Right lobe of liver (tissue), 6 donors: ENCODE measurements around the gene LYPD6B. TPM values are rescaled to one million over a fixed set of nuclear protein-coding genes. Genes with fewer than 3 reads are reported as not detected.

Experiments used
- ATAC-seq, 4 donors: fragments of 200-7000 bp; cut with Tn5 transposase; one replicate each; pipeline ENCODE4 v1.9.1; 2020; ENCODE audit warnings: mild to moderate bottlenecking in 4 of 4, moderate library complexity in 4 of 4
- DNase-seq, 3 donors: peaks; one replicate each; pipeline ENCODE4 v3.0.0-alpha.2; 2020
- H3K27ac ChIP-seq, 3 donors: fragments of 200-600 bp; one replicate each; pipeline ENCODE4 v1.8.0; 2022
- H3K27me3 ChIP-seq, 2 donors: fragments of 200-600 bp; one replicate each; pipeline ENCODE4 v1.8.0; 2022
- H3K36me3 ChIP-seq, 4 donors: fragments of 200-600 bp; sonication (generic) in 1 of 4; one replicate each; pipeline versions ENCODE4 v1.5.1 to v1.8.0; 2017 to 2022; ENCODE audit warnings: control low read depth in 1 of 4
- H3K4me1 ChIP-seq, 4 donors: fragments of 200-600 bp; sonication (generic) in 1 of 4; one replicate each; pipeline versions ENCODE4 v1.5.1 to v1.8.0; 2017 to 2022; ENCODE audit warnings: control low read depth in 1 of 4
- H3K4me3 ChIP-seq, 3 donors: fragments of 200-600 bp; one replicate each; pipeline ENCODE4 v1.8.0; 2022
- H3K9me3 ChIP-seq, 4 donors: fragments of 200-600 bp; sonication (generic) in 1 of 4; one replicate each; pipeline versions ENCODE4 v1.5.1 to v1.8.0; 2017 to 2022; ENCODE audit warnings: control low read depth in 1 of 4
- CTCF ChIP-seq, 4 donors: fragments of 200-600 bp in 3 of 4; fragments of 450-650 bp in 1 of 4; IDR thresholded peaks; one replicate each; pipeline versions ENCODE4 v1.5.1 to v1.8.0; 2016 to 2022; ENCODE audit warnings: antibody characterized with exemption in 4 of 4, mild to moderate bottlenecking in 2 of 4
- POLR2A ChIP-seq: fragments of 450-650 bp; IDR thresholded peaks from one replicate; pipeline ENCODE4 v1.6.1; 2017; ENCODE audit warnings: antibody characterized with exemption, mild to moderate bottlenecking
- WGBS: methylation state at CpG from one replicate; pipeline ENCODE4 v1.1.6; 2018; ENCODE audit warnings: low coverage, low lambda C conversion rate; ENCODE audit not compliant: insufficient coverage; ENCODE audit errors: missing lambda C conversion rate; 5-methylcytosine and 5-hydroxymethylcytosine counted together
- intact Hi-C, 2 donors: fragments of 100-400 bp; cut with DNase I; formaldehyde crosslinking; loops; one replicate each; pipeline versions ENCODE4 v1.11.2 to v1.14.1; 2022
- total RNA-seq, 6 experiments: library from RNA; depleted of rRNA in 2 of 6; stranded (reverse); fragments of >200 nt in 2 of 6; fragmentation: NEBNext Ultra II Directional in 3 of 6; extraction: Animal tissue kit (Norgen Biotek cat#: 25700) in 3 of 6; gene quantifications; one replicate each; pipeline versions ENCODE4 v1.1.0 to v1.2.4, GENCODE V29; 2016 to 2023
- donor health status: DM: no; HTN: yes; CAD: no.
- donor health status: DM: no; HTN: no; CAD: no.
- donor health status: DM: no; HTN: no; CAD: no.
- donor health status: DM: no; HTN: yes; CAD: no.
- donor health status: DM: no; HTN: yes; CAD: no.

The LYPD6B gene
- total RNA-seq, 6 experiments from 2014 or later, result 0.30 to 0.31 TPM; not detected in 4

- H3K9me3 ChIP-seq, result no peaks in the 10 kb centered on the region
- H3K36me3 ChIP-seq, result no peaks in the 10 kb centered on the region
- ATAC-seq, result no peak
- no peak for TF ChIP-seq CTCF (IDR thresholded peaks at IDR 0.05)
- no peak for TF ChIP-seq POLR2A
- no peak for DNase-seq
- H3K4me1 ChIP-seq, result no peaks in the 10 kb centered on the region
- no peaks in the 10 kb centered on the region for H3K27me3 ChIP-seq
- H3K4me3 ChIP-seq, result no peak overlapping the region
- no peak overlapping the region for H3K27ac ChIP-seq
- WGBS, result 85% methylated on average over 1 of the region's 1 CpG
- intact Hi-C loops, result loop anchor here in 1 of 2 donors (10.0 kb wide), 1 partner anchor 539 kb away; no protein-coding TSS in a partner anchor
Observed at GRCh38 chr2:149015501-149015900, 23.0 kb upstream of the LYPD6B start.

GRCh38 chr2:149015926-149016563 lies 22.5 kb upstream of the LYPD6B start:
- TF ChIP-seq CTCF (IDR thresholded peaks at IDR 0.05) (no peak), POLR2A (no peak)
- no peak overlapping the region for H3K4me3 ChIP-seq
- ATAC-seq, result no peak
- no peaks in the 10 kb centered on the region for H3K9me3 ChIP-seq
- intact Hi-C loops, result loop anchor here in 1 of 2 donors (10.0 kb wide), 1 partner anchor 539 kb away; no protein-coding TSS in a partner anchor
- no peak overlapping the region for H3K27ac ChIP-seq
- no peak for DNase-seq
- WGBS, result 64% methylated on average over 3 of the region's 4 CpGs
- no peaks in the 10 kb centered on the region for H3K36me3 ChIP-seq
- H3K4me1 ChIP-seq, result no peaks in the 10 kb centered on the region
- no peaks in the 10 kb centered on the region for H3K27me3 ChIP-seq

- Histone ChIP-seq H3K4me3 (no peak overlapping the region), H3K9me3 (no peaks in the 10 kb centered on the region), H3K36me3 (no peaks in the 10 kb centered on the region), H3K27ac (no peak overlapping the region), H3K4me1 (no peaks in the 10 kb centered on the region), H3K27me3 (no peaks in the 10 kb centered on the region)
- WGBS, result 41% methylated on average over 11 of the region's 14 CpGs
- DNase-seq, result peak; percentile 67 to 76 (median 68)
- intact Hi-C loops, result loop anchor here in 1 of 2 donors (10.0 kb wide), 1 partner anchor 537 kb away; no protein-coding TSS in a partner anchor
- no peak for TF ChIP-seq POLR2A
- TF ChIP-seq CTCF (IDR thresholded peaks at IDR 0.05), result peak; percentile 74 to 92 (median 91)
- ATAC-seq, result peak; percentile 85 to 92 (median 91)
Observed at GRCh38 chr2:149017116-149017985, 21.1 kb upstream of the LYPD6B start.

GRCh38 chr2:149018981-149019380 lies 19.5 kb upstream of the LYPD6B start:
- no peak for DNase-seq

More at GRCh38 chr2:149018981-149019380, 19.5 kb upstream of the LYPD6B start:
- Histone ChIP-seq H3K4me3 (no peak overlapping the region), H3K4me1 (no peaks in the 10 kb centered on the region), H3K9me3 (no peaks in the 10 kb centered on the region), H3K27me3 (no peaks in the 10 kb centered on the region), H3K27ac (no peak overlapping the region), H3K36me3 (no peaks in the 10 kb centered on the region)
- ATAC-seq, result no peak
- WGBS, result 74% methylated on average over 3 of the region's 3 CpGs
- intact Hi-C loops, result loop anchor here in 1 of 2 donors (10.0 kb wide), 1 partner anchor 536 kb away; no protein-coding TSS in a partner anchor
- TF ChIP-seq POLR2A (no peak), CTCF (IDR thresholded peaks at IDR 0.05) (no peak)
